ENCODE measurements around the gene NTRK3.

NTRK3 gene

GRCh38 chr15:88241060-88241459 is 15.5 kb downstream of the NTRK3 start:
- TF ChIP-seq, protein P1, sequence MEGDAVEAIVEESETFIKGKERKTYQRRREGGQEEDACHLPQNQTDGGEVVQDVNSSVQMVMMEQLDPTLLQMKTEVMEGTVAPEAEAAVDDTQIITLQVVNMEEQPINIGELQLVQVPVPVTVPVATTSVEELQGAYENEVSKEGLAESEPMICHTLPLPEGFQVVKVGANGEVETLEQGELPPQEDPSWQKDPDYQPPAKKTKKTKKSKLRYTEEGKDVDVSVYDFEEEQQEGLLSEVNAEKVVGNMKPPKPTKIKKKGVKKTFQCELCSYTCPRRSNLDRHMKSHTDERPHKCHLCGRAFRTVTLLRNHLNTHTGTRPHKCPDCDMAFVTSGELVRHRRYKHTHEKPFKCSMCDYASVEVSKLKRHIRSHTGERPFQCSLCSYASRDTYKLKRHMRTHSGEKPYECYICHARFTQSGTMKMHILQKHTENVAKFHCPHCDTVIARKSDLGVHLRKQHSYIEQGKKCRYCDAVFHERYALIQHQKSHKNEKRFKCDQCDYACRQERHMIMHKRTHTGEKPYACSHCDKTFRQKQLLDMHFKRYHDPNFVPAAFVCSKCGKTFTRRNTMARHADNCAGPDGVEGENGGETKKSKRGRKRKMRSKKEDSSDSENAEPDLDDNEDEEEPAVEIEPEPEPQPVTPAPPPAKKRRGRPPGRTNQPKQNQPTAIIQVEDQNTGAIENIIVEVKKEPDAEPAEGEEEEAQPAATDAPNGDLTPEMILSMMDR (conservative IDR thresholded peaks at IDR 0.05), result no peak
- no peak overlapping the region for H3K27ac ChIP-seq

DNA sequence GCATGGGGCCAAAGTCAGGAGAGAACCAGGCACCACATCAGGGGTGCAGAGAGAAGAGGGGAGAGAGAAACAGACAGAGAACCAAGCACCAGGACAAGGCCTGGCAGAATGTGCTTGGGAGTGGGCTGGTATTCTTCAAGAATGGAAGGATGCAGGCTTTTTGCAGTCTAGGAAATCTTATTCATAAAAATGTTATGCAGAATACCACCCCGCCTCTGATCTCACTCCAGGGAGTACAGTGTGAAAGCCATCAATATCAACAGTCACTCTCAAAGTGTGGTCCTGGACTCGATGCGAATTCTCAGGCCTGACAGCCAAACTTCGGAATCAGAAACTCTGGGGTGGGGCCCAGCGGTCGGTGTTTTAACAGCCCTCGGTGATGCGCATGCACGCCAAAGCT is 16.9 kb downstream of the NTRK3 start:
- no peak overlapping the region for H3K27ac ChIP-seq
- TF ChIP-seq, protein P1 (conservative IDR thresholded peaks at IDR 0.05), result no peak

DNA sequence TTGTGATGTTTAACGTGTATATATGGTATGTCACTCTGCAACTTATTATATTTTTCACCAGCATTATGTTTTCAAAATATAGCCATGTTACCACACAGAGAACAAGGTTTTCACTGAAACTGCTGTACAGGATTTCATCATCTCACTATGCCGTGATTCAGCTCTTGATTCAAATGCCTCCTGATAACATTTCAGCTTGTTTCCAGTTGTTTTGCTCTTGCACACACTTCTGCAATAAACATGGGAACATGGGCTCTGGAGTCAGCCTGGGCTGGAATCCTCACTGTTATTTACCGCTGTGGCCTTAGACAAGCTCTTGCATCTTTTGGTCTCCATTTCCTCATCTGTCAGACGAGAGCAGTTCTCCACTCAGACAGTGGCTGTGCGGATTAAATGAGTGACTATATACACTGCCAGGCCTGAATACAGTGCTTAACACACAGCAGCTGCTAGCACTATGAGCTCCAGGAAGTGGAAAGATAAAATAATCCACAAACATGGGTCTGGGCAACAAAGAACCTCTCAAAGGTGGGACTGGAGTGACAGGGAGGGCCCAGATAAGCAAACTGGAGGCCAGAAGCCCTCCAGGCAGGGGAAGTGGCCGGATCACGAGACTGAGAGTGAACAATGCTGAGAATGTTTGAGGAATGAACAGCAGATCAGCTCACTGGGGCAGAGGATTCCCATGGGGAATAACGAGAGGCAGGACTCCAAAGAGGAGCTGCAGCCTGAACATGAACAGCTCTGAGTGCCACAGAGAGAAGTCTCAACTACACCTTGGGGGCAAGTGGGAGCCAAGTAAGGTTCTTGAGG is 17.7 kb downstream of the NTRK3 start:
- no peak overlapping the region for H3K27ac ChIP-seq
- TF ChIP-seq, protein P1 (conservative IDR thresholded peaks at IDR 0.05), result no peak

DNA sequence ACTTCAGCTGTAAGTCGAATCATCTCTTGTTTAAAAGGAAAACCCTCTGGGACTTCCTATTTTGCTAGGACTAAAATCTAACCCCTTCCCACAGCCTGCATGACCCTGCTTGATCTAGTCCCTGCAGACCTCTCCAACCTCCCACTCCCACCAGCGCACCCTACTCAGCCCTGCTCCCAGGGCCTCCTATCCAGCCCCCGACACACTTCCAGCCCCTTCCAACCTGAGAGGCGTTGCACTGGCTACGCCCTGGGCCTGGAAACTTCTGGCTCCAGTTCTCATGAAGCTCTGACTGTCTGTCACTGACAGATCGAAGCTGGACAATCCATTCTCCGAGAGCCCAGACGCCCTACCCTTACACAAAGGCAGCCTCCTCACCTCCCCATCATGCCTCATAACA is 21.8 kb downstream of the NTRK3 start:
- H3K27ac ChIP-seq, result no peak overlapping the region
- TF ChIP-seq, protein P1 (conservative IDR thresholded peaks at IDR 0.05), result no peak

DNA sequence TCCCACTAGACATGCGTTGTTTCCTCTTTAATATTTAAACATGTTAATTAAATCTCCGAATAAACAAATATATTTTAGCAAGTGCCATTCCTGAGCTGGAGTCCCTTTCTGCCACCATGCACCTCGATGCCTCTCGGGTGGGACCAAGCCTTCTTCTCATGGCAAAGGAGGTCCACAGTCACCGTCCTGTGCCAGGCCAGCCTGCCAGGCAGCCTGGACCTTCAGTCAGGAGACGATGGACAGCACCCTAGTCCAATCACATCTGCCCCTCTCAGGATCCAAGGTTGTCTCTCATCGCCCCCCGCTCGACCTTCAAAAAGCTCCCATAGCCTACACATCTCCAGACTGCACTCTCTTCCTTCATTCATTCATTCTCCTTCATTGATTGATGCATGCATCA is 22.6 kb downstream of the NTRK3 start:
- H3K27ac ChIP-seq, result no peak overlapping the region
- TF ChIP-seq, protein P1 (conservative IDR thresholded peaks at IDR 0.05), result no peak

DNA sequence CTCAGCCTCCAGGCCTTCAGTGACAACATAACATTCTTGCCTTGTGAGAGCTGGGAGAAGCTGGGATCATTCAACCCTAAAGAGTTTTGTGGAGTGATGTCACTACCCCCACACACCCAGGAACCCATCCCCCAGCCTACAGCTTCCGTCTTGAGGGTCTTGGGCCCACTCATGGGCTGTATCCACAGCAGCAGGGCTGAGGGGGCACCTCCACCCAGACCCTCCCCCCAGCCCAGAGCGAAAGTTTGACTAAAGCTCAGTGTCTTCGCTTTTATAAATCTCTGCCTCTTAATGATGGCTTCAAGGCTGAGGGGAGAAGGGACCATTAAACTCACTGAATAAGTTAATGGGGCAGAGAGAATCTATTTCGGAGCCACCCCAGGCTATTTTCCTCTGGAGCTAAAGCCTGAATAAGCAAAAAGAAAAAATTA is 23.8 kb downstream of the NTRK3 start:
- TF ChIP-seq, protein P1 (conservative IDR thresholded peaks at IDR 0.05), result no peak

GRCh38 chr15:88231909-88232644 is 24.5 kb downstream of the NTRK3 start:
- TF ChIP-seq, protein P1 (conservative IDR thresholded peaks at IDR 0.05), result no peak
- no peak overlapping the region for H3K27ac ChIP-seq

More for the DNA sequence above, 23.8 kb downstream of the NTRK3 start:
- H3K27ac ChIP-seq, result no peak overlapping the region

All from VCaP (cell line).